HG03159 (cell line): Measurements from ENCODE around the gene SLC35F4.

ENCODE experiments used
- ATAC-seq: cut with Tn5 transposase; IDR thresholded peaks from one replicate; pipeline ENCODE4 v1.9.1; 2021; ENCODE audit warnings: mild to moderate bottlenecking, moderate library complexity; ENCODE audit not compliant: unreplicated experiment

SLC35F4 gene

DNA sequence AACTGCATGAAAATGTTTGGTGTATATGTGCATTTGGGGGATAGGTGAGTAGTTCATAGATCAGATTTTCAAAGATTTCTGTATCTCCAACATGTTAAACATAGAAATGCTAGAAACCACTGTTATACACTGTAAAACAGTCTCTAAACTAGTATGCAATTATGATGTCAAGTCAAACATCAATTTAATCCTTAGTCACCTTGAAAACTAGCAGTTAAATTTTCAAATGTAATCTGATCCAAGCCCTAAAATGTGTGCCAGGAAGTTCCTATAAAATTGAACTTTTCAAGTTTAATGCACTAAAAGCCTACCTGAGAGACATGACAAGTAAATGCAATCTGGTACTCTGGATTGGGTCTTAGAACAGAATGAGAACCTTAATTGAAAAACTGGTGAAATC, 14.5 kb downstream of the SLC35F4 start:
- ATAC-seq: no peak

DNA sequence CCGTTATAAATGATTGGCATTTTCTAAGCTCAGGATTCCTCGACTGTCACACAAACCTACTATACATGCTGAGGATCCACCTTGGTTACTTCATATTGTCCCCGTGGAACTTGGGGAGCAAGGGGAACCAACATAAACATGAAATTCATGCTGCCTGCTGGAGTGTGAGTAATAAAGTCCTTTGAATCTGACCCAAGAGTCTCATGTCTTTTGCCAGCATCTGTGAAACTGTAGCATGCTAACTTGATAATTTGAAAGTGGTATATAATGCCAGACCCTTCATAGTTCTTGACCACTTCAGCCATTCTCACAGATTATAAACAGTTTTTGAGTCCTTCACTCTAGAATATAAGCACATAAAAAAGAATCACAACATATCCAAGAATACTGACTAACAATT, 17.1 kb downstream of the SLC35F4 start:
- ATAC-seq: no peak

DNA sequence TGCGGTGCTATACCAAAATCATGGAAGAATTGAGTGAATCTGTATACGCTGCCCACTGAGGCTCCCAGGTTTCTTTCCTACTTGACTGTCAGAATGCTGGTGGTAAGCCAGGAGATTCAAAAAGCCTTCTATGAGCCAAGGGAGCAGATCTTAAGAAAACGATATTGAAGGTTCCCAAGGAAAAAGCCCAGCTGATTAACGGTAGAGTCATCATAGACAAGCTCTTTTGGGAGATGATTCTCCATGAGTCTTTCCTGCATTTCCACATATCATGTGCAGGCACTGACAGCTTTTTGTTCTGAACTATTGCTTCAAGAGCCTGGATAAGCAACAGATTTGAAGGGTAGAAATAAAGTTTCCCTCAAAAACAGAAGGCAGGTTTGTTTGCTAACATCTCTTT, 17.5 kb downstream of the SLC35F4 start:
- ATAC-seq: no peak

DNA sequence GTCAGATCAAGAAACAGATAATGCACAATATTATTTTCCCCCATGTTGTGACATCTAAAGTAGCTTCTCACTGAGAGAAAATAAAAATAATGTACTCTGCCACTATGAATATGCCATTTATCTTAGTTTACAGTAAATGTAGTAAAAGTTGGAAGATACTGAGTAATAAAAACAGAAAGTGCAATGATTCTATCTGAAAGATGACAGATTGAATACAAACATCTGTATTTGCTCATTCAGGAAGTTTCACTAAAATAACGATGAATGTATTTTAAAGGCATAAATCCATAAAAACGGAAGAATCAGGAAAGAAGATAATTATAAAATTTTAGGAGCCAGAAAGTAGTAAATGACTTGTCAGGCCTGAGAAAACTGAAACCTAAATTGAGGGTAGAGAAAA, 18.2 kb downstream of the SLC35F4 start:
- ATAC-seq: no peak

DNA sequence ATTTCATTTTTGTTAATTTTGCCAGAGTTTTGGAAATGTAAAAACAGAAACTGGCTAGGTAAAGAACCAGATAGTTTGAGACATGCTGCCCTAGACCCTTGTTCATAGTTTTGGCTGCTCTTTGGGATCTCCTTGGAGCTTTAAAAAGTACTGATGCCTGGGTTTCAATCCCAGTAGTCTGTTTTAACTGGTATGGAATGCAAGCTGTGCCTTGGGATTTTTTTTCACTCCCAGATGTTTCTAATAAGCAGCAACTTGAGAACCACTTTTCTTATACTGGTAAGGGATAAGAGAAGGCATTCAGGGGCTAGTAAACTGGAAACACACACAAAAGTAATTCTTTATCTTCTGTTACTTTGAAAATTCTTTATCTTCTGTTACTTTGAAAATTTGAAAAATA, 18.8 kb downstream of the SLC35F4 start:
- ATAC-seq: no peak

DNA sequence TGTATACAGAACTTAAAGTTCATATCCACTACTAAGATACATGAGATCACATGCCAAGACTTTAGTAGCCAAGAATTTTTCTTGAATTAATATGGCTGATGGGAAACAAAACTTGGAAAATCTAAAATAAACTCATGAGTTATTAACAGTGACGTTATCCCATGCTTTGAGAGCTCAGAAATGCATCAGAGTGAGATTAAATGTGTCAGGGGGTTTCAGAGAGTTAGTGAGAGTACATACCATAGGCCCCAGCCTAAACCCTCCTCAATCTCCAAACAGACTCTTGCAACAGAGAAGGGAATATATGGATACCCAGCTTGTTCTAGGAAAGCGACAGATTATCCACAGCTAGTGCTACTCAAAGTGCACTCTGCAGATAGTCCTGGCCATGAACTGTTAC, 19.3 kb downstream of the SLC35F4 start:
- ATAC-seq: no peak

DNA sequence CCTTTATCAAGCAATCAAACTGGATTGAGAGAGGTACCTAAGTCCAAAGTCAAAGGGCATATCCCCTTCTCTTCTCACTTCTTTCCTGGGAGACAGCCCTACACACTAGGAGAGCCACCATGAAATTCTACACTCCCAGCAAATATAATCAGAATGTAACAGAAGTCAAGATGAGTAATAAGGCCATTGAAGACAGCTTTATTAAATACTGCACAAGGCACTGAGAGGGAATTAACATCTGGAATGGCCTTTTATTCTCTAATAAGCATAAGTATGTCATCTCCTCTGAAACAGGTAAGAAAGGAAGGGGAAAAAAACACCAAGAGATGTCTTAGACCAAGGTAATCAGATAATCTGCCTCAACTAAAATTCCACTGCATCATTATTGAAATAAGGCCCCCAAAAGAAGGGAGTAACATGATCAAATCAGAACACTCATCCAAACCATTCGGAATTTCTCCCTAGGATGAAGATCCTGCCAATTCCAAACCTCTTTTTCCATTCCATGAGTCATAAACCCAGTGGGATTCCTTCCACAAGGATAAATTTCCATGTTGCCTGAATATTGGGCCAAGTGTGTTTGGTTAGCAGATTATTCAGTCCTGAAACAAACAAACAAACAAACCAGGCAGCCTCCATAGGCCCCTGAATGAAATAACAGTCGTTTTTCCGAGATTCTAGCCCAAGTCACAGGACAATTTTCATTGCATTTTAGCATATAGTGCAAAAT, 19.9 kb downstream of the SLC35F4 start:
- no peak for ATAC-seq

DNA sequence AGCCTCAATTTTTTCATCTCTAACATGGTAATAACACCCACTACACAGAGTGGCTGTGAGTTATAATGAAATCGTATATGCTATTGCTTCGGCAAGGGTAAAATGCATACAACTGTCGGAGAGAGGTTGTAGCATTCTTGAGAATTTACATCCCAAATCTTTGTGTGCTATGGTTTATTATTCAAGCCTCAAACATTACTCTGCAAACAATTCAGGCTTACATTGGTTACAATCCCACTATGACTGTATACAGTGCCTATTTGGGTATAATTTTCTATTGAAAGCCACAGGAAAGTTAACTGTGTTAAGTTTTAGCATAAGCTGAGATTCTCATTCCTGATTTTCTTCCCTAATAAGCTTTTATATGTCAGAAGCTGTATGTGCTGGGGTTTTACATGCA, 20.6 kb downstream of the SLC35F4 start:
- ATAC-seq: no peak

DNA sequence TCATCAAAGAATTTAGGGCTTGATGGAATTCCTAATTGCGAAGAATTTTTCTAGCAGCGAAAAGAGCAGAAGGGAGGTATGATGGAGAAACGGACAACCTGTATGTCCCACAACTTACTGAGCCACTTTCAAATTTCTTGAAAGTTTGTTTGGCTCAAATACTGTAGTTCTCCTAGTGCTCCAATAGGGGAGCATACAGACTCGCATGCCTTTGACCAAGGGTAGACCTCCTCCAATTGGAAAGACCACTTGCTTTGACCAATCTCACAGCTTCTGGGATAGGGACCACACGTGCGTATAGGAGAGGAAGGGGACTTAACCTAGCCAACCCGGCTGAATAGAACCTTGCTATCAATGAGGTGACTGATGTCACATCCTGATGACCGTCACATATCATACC, 28.6 kb downstream of the SLC35F4 start:
- ATAC-seq: no peak

DNA sequence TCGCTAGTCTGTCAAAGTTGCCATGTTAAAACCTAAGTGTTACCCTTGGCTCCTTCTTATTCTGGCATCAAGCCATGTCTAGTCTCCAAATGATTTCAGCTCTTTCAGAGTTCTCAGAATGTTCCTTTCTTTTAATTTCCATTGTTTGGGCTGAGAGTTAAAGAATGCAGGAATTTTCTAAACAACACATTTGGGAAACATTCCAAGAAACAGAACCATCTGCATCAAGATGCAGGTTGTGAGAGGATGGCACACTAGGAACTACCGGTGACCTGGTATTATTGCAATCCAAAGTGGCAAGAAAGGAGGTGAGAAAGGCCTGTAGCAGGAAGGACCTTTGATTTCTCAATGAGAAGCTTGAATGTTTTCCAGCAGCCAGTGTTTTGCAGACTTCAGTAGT, 30.1 kb downstream of the SLC35F4 start:
- ATAC-seq: no peak

DNA sequence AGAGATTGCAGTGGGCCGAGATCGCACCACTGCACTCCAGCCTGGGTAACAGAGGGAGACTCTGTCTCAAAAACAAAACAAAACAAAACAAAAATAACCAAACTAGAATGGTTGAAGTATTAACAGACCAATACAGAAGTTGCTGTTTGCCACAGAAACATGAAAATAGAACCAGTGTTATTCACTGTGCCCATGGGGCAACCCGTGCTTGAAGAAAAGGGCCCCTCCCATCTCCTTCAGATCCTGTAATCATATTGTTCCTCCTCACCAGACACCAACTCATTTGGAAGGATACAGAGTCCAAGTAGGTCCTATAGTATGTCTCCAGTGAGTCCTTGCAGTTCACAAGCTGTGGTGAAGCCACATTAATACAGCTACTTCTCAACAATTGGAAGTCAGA, 30.9 kb downstream of the SLC35F4 start:
- ATAC-seq: no peak

DNA sequence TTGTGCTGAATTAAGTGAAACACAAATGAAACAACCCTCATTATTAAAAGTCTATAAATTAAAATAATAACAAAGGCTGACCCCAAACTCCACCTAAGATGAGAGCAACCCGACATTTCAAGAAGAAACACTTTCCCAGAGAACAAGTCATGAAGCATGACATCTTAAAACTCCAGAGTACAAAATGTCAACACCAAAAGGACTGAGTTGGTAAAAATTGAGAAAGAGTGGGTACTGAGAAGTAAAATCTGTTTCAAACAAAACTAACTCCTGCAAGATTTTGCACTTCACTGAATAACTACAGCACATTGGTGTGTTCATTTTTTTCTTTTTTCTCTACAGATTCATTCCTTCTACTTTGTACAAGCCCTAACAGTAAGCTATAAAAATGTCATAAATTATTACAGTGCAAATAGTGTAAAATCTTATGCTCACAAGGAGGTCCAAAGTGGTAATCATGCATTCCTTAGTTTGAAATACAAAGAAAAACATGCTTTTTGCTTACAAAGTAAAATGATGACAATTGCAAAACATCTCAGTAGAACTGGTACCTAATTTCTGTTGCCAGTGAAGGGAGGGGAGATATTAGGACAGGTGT, 31.8 kb downstream of the SLC35F4 start:
- no peak for ATAC-seq

DNA sequence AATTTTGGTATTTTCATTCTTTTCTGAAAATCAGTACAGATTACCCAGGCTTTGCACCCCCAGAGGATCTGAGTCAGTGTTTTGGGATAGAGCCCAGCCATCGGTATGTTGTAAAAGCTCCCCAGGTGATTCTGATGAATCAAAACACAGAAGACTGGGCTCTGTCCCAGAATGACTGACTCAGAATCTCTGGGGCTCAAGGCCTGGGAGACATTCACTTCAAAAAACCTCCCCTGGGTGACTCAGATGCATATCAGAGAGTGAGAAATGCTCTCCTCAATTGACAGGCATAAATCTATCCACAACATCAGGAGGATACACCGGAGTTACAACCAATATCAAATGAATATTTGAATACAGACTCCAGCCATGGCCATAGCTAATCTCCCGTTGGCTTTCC, 32.6 kb downstream of the SLC35F4 start:
- no peak for ATAC-seq

DNA sequence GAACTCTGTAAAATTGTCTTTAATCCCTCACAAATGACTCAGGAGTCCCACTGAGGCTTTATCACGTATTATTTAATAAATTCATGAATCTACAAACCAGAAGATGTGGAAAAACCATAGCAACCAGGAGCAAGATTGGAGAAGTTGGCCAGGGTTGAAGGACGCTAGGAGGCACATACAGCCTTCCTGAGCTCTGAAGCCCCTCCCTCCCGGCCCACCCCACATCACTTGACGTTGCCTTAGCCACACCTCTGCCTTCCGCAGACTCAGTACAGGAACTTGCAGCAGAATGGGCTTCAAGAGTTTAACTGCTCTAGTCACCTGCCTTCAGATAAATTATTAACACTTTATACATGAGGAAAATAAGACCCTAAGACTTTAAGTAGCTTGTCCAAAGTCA, 33.9 kb downstream of the SLC35F4 start:
- ATAC-seq: no peak

DNA sequence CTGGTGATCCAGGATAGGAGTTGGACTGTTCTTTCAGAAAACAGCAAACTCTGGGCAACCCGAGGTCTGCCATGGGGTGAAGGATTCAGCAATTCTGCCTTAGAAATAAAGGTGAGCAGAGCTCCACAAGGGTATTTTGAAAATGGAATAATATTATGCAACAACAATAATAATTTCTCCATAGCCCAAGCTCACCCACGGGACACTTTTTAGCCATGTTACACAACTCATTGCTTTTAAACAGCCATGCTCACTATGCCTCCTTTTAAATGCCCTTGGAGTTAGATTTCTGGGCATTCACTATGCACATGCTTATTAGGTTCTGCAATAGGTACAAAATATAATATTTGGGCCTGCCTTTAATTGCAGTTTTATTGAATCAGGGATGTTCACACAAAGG, 37.2 kb downstream of the SLC35F4 start:
- no peak for ATAC-seq

DNA sequence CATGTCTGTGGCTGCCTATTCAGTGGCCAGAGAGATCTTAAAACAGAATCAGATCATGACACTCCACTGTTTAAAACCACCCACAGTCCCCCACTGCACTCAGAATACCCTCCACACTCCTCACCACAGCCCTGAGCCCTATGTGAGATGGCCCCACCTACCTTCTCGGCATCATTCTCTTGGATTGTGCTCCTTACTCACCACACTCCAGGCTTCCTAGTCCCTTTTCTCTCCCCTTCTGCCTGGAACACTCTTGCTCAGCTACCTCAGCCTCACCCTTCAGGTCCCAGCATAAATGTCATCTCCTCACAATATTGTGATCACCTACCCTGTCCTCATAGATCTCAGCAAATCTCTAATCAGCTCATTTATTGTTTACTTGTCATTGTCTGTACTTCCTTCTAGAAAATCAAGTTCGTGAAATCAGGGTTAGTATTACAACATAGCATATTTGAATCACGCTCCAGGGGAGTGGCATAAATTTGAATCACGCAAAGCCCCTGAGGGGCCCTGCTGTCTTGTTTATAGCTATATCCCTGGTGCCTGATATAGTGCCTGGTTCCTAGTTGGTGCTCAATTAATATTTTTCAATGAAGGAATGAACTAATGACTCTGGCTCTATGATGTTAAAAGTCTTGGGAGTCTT, 42.8 kb downstream of the SLC35F4 start:
- no peak for ATAC-seq

DNA sequence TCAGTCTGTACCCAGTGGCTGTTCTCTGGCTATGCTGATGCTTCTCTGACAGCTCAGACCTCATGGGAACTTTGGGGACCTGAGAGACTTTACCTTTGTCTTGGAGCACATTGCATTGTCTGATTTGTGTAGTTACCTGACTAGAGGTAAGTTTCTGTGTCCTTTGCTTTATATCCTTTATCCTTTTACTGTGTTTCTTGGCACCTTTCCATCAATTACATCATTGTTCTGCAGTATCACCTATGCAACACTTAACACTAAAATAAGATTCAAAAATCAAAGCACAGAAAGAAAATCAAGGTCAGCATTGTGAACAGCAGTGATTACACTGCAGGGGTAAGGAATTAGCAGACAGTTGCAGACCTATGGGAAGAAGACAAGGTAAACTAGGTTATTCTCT, 43.8 kb downstream of the SLC35F4 start:
- no peak for ATAC-seq

DNA sequence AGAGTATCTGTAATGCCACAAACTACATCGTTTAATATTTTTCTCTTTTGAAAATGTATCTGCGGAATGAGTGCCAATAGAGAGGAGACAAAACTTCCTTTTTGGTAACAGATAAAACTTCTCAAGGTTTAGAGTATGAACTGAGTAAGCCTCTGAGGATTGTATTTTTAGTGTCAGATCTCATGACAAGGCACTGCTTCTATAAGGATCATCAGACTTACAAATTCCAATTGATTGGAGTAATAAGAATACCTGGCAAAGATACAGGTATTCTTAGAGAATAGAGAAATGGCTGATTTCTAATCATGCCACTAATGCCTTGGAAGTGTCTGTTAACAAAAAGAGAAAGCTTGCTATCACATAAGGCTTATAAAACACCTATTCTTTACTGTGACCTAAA, 45.3 kb downstream of the SLC35F4 start:
- no peak for ATAC-seq

DNA sequence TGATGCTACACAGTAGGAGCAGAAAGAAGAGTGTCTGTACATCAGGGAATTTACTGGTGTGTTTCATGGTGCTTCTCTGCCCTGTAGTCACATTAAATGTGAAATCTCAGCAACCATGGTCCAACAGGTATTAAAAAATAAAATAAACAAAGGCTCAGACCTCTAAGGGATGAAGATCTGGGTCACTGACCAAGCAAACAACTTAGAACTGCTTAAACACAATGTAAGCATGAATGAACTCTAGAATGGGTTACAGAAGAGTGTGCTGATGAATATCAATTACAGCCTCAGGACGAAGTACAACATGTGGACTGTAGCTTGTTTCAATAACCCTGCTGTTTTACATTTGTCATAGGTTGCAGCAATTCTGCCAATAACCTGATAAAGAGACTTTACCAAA, 47.4 kb downstream of the SLC35F4 start:
- ATAC-seq: no peak

DNA sequence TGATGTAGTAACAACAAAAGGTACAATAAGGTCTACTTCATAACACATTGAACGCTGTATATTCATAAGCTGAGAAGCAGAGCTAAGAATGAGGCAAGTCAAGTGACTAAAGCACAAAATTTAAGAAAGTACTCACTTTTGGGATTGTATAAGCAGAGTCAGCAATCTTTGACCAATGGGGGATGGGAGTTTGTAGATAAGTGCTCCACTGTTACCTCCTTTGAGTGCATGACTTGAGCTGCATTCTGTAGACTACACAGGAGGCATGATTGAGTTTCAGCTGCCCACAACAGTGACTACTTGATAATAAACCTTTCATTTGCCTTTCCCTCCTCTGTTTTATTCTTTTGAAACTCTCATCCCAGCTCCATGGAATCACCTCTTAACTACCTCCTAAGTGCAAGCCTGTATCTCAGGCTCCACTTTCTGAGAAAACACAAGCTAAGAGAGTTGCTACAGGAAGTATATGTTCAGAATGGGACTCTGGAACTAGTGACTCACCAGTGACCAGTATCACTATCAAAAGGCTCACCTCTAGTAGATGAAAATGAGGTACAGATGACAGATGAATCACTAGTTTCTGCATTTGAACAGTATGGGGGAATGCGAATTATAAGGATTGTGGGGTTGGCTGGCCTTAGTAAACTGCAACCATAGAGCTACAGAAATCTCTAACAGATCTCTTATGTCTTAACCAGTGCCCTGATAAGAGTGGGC, 49.2 kb downstream of the SLC35F4 start:
- ATAC-seq: peak; percentile 75

DNA sequence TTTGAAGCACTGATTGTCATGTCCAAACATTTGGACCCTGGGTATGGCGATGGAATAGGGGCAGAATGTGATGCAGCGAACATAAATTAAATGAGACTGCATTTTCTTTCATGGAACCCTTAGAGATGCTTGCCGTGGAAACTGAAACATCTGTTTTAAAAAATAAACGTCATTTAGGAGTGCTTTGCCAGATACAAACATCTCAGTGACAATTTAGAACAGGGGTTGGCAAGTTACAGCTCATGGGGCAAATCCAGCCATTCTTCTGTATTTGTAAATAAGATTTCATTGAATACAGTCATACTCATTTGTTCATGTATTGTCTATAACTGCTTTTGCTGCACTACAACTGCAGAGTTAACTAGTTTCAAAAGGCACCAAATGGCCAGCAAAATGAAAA, 51.2 kb downstream of the SLC35F4 start:
- no peak for ATAC-seq

DNA sequence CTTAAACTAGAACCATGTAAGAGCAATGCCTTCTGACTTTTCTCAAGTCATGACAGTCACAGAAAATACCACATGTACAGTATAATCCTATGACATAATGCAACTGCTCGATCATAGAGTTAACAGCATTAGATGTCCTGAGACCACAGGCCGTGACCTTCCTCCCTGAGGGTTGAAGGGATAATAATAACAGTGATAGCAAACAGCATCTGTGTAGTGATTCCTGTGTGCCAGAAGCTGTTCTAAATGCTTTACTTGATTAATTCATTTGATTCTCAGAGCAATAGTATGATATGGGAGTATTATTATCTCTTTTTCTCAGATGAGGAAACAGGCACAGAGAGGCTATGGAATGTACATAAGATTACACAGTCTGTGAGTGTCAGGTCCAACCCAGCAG, 53.2 kb downstream of the SLC35F4 start:
- no peak for ATAC-seq
